ENCODE data around the gene CDC16.

Gene CDC16

GRCh38 chr13:114264886-114265611, 30.4 kb downstream of the CDC16 start:
- Histone ChIP-seq H3K9ac (ENCODE audit: low read depth, low read length) (peak overlapping the region; percentile 54), H3K4me3 (ENCODE audit: low read length) (peak overlapping the region; percentile 1), H3K36me3 (ENCODE audit: insufficient read depth, low read length) (peaks cover 75% of the 10 kb centered on the region), H3K4me1 (ENCODE audit: control insufficient read depth, insufficient read depth, low read length) (peaks cover 47% of the 10 kb centered on the region), H3K4me2 (ENCODE audit: low read length) (peak overlapping the region; percentile 63), H3K9me3 (replicated peaks; ENCODE audit: low read length) (no peaks in the 10 kb centered on the region), H3K27me3 (ENCODE audit: control insufficient read depth, insufficient read depth, low read length) (no peaks in the 10 kb centered on the region)

GRCh38 chr13:114266241-114266640, 31.5 kb downstream of the CDC16 start:
- Histone ChIP-seq H3K4me3 (ENCODE audit: low read length) (no peak overlapping the region), H3K27me3 (ENCODE audit: control insufficient read depth, insufficient read depth, low read length) (no peaks in the 10 kb centered on the region), H3K9me3 (replicated peaks; ENCODE audit: low read length) (no peaks in the 10 kb centered on the region), H3K4me1 (ENCODE audit: control insufficient read depth, insufficient read depth, low read length) (peaks cover 47% of the 10 kb centered on the region), H3K4me2 (ENCODE audit: low read length) (peak overlapping the region; percentile 63), H3K9ac (ENCODE audit: low read depth, low read length) (peak overlapping the region; percentile 54), H3K36me3 (ENCODE audit: insufficient read depth, low read length) (peaks cover 70% of the 10 kb centered on the region)

GRCh38 chr13:114268344-114269280, 33.9 kb downstream of the CDC16 start:
- no peaks in the 10 kb centered on the region for H3K27me3 ChIP-seq (ENCODE audit: control insufficient read depth, insufficient read depth, low read length)
- H3K4me1 ChIP-seq (ENCODE audit: control insufficient read depth, insufficient read depth, low read length), result peaks cover 34% of the 10 kb centered on the region
- H3K9me3 ChIP-seq (replicated peaks; ENCODE audit: low read length), result no peaks in the 10 kb centered on the region
- no peak overlapping the region for H3K9ac ChIP-seq (ENCODE audit: low read depth, low read length)
- H3K4me2 ChIP-seq (ENCODE audit: low read length), result no peak overlapping the region
- peaks cover 61% of the 10 kb centered on the region for H3K36me3 ChIP-seq (ENCODE audit: insufficient read depth, low read length)
- H3K4me3 ChIP-seq (ENCODE audit: low read length), result no peak overlapping the region

GRCh38 chr13:114269281-114269770, 34.6 kb downstream of the CDC16 start:
- H3K27me3 ChIP-seq (ENCODE audit: control insufficient read depth, insufficient read depth, low read length), result no peaks in the 10 kb centered on the region
- no peak overlapping the region for H3K4me3 ChIP-seq (ENCODE audit: low read length)
- H3K9me3 ChIP-seq (replicated peaks; ENCODE audit: low read length), result no peaks in the 10 kb centered on the region
- peaks cover 60% of the 10 kb centered on the region for H3K36me3 ChIP-seq (ENCODE audit: insufficient read depth, low read length)
- no peak overlapping the region for H3K9ac ChIP-seq (ENCODE audit: low read depth, low read length)
- H3K4me2 ChIP-seq (ENCODE audit: low read length), result no peak overlapping the region
- peaks cover 26% of the 10 kb centered on the region for H3K4me1 ChIP-seq (ENCODE audit: control insufficient read depth, insufficient read depth, low read length)

- Histone ChIP-seq H3K27me3 (ENCODE audit: control insufficient read depth, insufficient read depth, low read length) (no peaks in the 10 kb centered on the region), H3K4me3 (ENCODE audit: low read length) (no peak overlapping the region), H3K9ac (ENCODE audit: low read depth, low read length) (no peak overlapping the region), H3K4me2 (ENCODE audit: low read length) (no peak overlapping the region), H3K36me3 (ENCODE audit: insufficient read depth, low read length) (peaks cover 70% of the 10 kb centered on the region), H3K4me1 (ENCODE audit: control insufficient read depth, insufficient read depth, low read length) (peaks cover 7% of the 10 kb centered on the region), H3K9me3 (replicated peaks; ENCODE audit: low read length) (no peaks in the 10 kb centered on the region)
These were observed 38.3 kb downstream of the CDC16 start for GRCh38 chr13:114272977-114273376.

GRCh38 chr13:114275304-114275703, 40.6 kb downstream of the CDC16 start:
- Histone ChIP-seq H3K4me1 (ENCODE audit: control insufficient read depth, insufficient read depth, low read length) (peaks cover 7% of the 10 kb centered on the region), H3K4me2 (ENCODE audit: low read length) (no peak overlapping the region), H3K9ac (ENCODE audit: low read depth, low read length) (no peak overlapping the region), H3K9me3 (replicated peaks; ENCODE audit: low read length) (no peaks in the 10 kb centered on the region), H3K27me3 (ENCODE audit: control insufficient read depth, insufficient read depth, low read length) (no peaks in the 10 kb centered on the region), H3K36me3 (ENCODE audit: insufficient read depth, low read length) (peaks cover 55% of the 10 kb centered on the region), H3K4me3 (ENCODE audit: low read length) (no peak overlapping the region)

- H3K4me1 ChIP-seq (ENCODE audit: control insufficient read depth, insufficient read depth, low read length), result peaks cover 19% of the 10 kb centered on the region
- no peaks in the 10 kb centered on the region for H3K27me3 ChIP-seq (ENCODE audit: control insufficient read depth, insufficient read depth, low read length)
- no peak overlapping the region for H3K9ac ChIP-seq (ENCODE audit: low read depth, low read length)
- no peaks in the 10 kb centered on the region for H3K9me3 ChIP-seq (replicated peaks; ENCODE audit: low read length)
- H3K4me3 ChIP-seq (ENCODE audit: low read length), result no peak overlapping the region
- H3K36me3 ChIP-seq (ENCODE audit: insufficient read depth, low read length), result peaks cover 35% of the 10 kb centered on the region
- no peak overlapping the region for H3K4me2 ChIP-seq (ENCODE audit: low read length)
These were observed 44.4 kb downstream of the CDC16 start for GRCh38 chr13:114279146-114279545.

- peaks cover 24% of the 10 kb centered on the region for H3K4me1 ChIP-seq (ENCODE audit: control insufficient read depth, insufficient read depth, low read length)
- no peaks in the 10 kb centered on the region for H3K27me3 ChIP-seq (ENCODE audit: control insufficient read depth, insufficient read depth, low read length)
- peak overlapping the region; percentile 96 for H3K9ac ChIP-seq (ENCODE audit: low read depth, low read length)
- H3K9me3 ChIP-seq (replicated peaks; ENCODE audit: low read length), result no peaks in the 10 kb centered on the region
- peaks cover 36% of the 10 kb centered on the region for H3K36me3 ChIP-seq (ENCODE audit: insufficient read depth, low read length)
- no peak overlapping the region for H3K4me3 ChIP-seq (ENCODE audit: low read length)
- peak overlapping the region; percentile 90 for H3K4me2 ChIP-seq (ENCODE audit: low read length)
These were observed 45.2 kb downstream of the CDC16 start for GRCh38 chr13:114279758-114280355.

- H3K4me1 ChIP-seq (ENCODE audit: control insufficient read depth, insufficient read depth, low read length), result peaks cover 33% of the 10 kb centered on the region
- no peaks in the 10 kb centered on the region for H3K9me3 ChIP-seq (replicated peaks; ENCODE audit: low read length)
- no peaks in the 10 kb centered on the region for H3K27me3 ChIP-seq (ENCODE audit: control insufficient read depth, insufficient read depth, low read length)
- H3K36me3 ChIP-seq (ENCODE audit: insufficient read depth, low read length), result peaks cover 36% of the 10 kb centered on the region
- H3K4me3 ChIP-seq (ENCODE audit: low read length), result peak within 1 kb of the TSS; percentile 97
- H3K9ac ChIP-seq (ENCODE audit: low read depth, low read length), result peak within 1 kb of the TSS; percentile 96
- peak within 1 kb of the TSS; percentile 90 for H3K4me2 ChIP-seq (ENCODE audit: low read length)
These were observed 46.8 kb downstream of the CDC16 start, which contains the start of gene UPF3A for GRCh38 chr13:114281351-114282040. TSS of gene UPF3A (plus strand) at chr13:114281601. CDS start at chr13:114281640, 39 bp downstream.

GRCh38 chr13:114282041-114282670, 47.5 kb downstream of the CDC16 start:
- H3K4me1 ChIP-seq (ENCODE audit: control insufficient read depth, insufficient read depth, low read length), result peaks cover 33% of the 10 kb centered on the region
- H3K4me3 ChIP-seq (ENCODE audit: low read length), result peak overlapping the region; percentile 97
- H3K9me3 ChIP-seq (replicated peaks; ENCODE audit: low read length), result no peaks in the 10 kb centered on the region

More at GRCh38 chr13:114282041-114282670, 47.5 kb downstream of the CDC16 start:
- H3K36me3 ChIP-seq (ENCODE audit: insufficient read depth, low read length), result peaks cover 41% of the 10 kb centered on the region
- peak overlapping the region; percentile 90 for H3K9ac ChIP-seq (ENCODE audit: low read depth, low read length)
- no peaks in the 10 kb centered on the region for H3K27me3 ChIP-seq (ENCODE audit: control insufficient read depth, insufficient read depth, low read length)
- H3K4me2 ChIP-seq (ENCODE audit: low read length), result peak overlapping the region; percentile 74

Measured in skeletal muscle satellite cell (primary cell).